Measurements from ENCODE around the gene PITPNB. TPM values are rescaled to one million over a fixed set of nuclear protein-coding genes. Genes with fewer than 3 reads are reported as not detected.

The PITPNB gene
- total RNA-seq, 1 donor from 2014 or later: 66.6 TPM

GRCh38 chr22:27848005-27848404 lies 71.1 kb downstream of the PITPNB start:
- peaks cover 4% of the 10 kb centered on the region for H3K9me3 Mint-ChIP-seq (ENCODE audit: unreplicated experiment)
- H3K4me1 Mint-ChIP-seq (ENCODE audit: low read depth, unreplicated experiment): peaks cover 7% of the 10 kb centered on the region
- DNase-seq: no peak
- no peak overlapping the region for H3K27ac Mint-ChIP-seq (ENCODE audit: unreplicated experiment)
- peaks cover 2% of the 10 kb centered on the region for H3K27me3 Mint-ChIP-seq (ENCODE audit: unreplicated experiment)
- TF ChIP-seq, protein P1, sequence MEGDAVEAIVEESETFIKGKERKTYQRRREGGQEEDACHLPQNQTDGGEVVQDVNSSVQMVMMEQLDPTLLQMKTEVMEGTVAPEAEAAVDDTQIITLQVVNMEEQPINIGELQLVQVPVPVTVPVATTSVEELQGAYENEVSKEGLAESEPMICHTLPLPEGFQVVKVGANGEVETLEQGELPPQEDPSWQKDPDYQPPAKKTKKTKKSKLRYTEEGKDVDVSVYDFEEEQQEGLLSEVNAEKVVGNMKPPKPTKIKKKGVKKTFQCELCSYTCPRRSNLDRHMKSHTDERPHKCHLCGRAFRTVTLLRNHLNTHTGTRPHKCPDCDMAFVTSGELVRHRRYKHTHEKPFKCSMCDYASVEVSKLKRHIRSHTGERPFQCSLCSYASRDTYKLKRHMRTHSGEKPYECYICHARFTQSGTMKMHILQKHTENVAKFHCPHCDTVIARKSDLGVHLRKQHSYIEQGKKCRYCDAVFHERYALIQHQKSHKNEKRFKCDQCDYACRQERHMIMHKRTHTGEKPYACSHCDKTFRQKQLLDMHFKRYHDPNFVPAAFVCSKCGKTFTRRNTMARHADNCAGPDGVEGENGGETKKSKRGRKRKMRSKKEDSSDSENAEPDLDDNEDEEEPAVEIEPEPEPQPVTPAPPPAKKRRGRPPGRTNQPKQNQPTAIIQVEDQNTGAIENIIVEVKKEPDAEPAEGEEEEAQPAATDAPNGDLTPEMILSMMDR (IDR thresholded peaks at IDR 0.05; ENCODE audit: partially characterized antibody, unreplicated experiment): no peak
- H3K4me3 Mint-ChIP-seq (ENCODE audit: unreplicated experiment): no peak overlapping the region
- no peaks in the 10 kb centered on the region for H3K36me3 Mint-ChIP-seq (ENCODE audit: unreplicated experiment)

- TF ChIP-seq, protein P1 (IDR thresholded peaks at IDR 0.05; ENCODE audit: partially characterized antibody, unreplicated experiment): no peak
- DNase-seq: no peak
- no peak overlapping the region for H3K4me3 Mint-ChIP-seq (ENCODE audit: unreplicated experiment)
- peaks cover 7% of the 10 kb centered on the region for H3K4me1 Mint-ChIP-seq (ENCODE audit: low read depth, unreplicated experiment)
- H3K36me3 Mint-ChIP-seq (ENCODE audit: unreplicated experiment): no peaks in the 10 kb centered on the region
- H3K27me3 Mint-ChIP-seq (ENCODE audit: unreplicated experiment): peaks cover 2% of the 10 kb centered on the region
- no peak overlapping the region for H3K27ac Mint-ChIP-seq (ENCODE audit: unreplicated experiment)
- H3K9me3 Mint-ChIP-seq (ENCODE audit: unreplicated experiment): peaks cover 3% of the 10 kb centered on the region
These were observed 72.1 kb downstream of the PITPNB start for GRCh38 chr22:27846910-27847309.

DNA sequence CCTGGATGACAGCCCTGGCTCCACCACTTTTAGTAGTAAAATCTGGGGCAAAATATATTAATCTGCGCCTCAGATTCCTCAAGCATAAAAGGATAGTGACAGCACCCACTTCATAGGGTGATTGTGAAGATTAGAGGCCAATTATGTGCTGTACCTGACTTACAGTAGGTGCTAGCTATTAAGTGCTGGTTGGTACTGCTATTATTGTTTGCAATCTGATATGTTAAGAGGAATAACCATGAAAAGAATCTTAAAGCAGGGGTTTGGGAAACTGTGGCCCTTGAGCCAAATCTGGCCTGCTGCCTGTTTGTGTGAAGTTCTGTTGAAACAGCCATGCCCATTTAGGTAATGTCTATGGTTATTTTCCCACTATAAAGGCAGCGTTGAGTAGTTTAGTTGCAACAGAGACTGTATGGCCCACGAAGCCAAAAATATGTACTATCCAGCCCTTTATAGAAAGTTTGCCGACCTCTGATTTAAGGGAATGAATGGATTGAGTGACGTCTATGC lies 72.8 kb downstream of the PITPNB start:
- Mint-ChIP-seq H3K4me1 (ENCODE audit: low read depth, unreplicated experiment) (peaks cover 6% of the 10 kb centered on the region), H3K4me3 (ENCODE audit: unreplicated experiment) (no peak overlapping the region)
- TF ChIP-seq, protein P1 (IDR thresholded peaks at IDR 0.05; ENCODE audit: partially characterized antibody, unreplicated experiment): no peak

GRCh38 chr22:27845644-27846043 lies 73.4 kb downstream of the PITPNB start:
- H3K9me3 Mint-ChIP-seq (ENCODE audit: unreplicated experiment): no peaks in the 10 kb centered on the region
- no peak overlapping the region for H3K27ac Mint-ChIP-seq (ENCODE audit: unreplicated experiment)
- peaks cover 4% of the 10 kb centered on the region for H3K4me1 Mint-ChIP-seq (ENCODE audit: low read depth, unreplicated experiment)
- peaks cover 2% of the 10 kb centered on the region for H3K27me3 Mint-ChIP-seq (ENCODE audit: unreplicated experiment)
- H3K36me3 Mint-ChIP-seq (ENCODE audit: unreplicated experiment): no peaks in the 10 kb centered on the region
- TF ChIP-seq, protein P1 (IDR thresholded peaks at IDR 0.05; ENCODE audit: partially characterized antibody, unreplicated experiment): no peak
- no peak for DNase-seq
- H3K4me3 Mint-ChIP-seq (ENCODE audit: unreplicated experiment): no peak overlapping the region

More for the DNA sequence above, 72.8 kb downstream of the PITPNB start:
- Mint-ChIP-seq H3K36me3 (ENCODE audit: unreplicated experiment) (no peaks in the 10 kb centered on the region), H3K27me3 (ENCODE audit: unreplicated experiment) (peaks cover 2% of the 10 kb centered on the region), H3K27ac (ENCODE audit: unreplicated experiment) (no peak overlapping the region), H3K9me3 (ENCODE audit: unreplicated experiment) (peaks cover 2% of the 10 kb centered on the region)
- no peak for DNase-seq

GRCh38 chr22:27844656-27845591 lies 74.1 kb downstream of the PITPNB start:
- no peak overlapping the region for H3K4me3 Mint-ChIP-seq (ENCODE audit: unreplicated experiment)
- peaks cover 2% of the 10 kb centered on the region for H3K27me3 Mint-ChIP-seq (ENCODE audit: unreplicated experiment)

More at GRCh38 chr22:27844656-27845591, 74.1 kb downstream of the PITPNB start:
- H3K36me3 Mint-ChIP-seq (ENCODE audit: unreplicated experiment): peaks cover under 1% of the 10 kb centered on the region
- peaks cover 4% of the 10 kb centered on the region for H3K4me1 Mint-ChIP-seq (ENCODE audit: low read depth, unreplicated experiment)
- TF ChIP-seq, protein P1 (IDR thresholded peaks at IDR 0.05; ENCODE audit: partially characterized antibody, unreplicated experiment): no peak
- H3K9me3 Mint-ChIP-seq (ENCODE audit: unreplicated experiment): no peaks in the 10 kb centered on the region
- no peak for DNase-seq
- H3K27ac Mint-ChIP-seq (ENCODE audit: unreplicated experiment): no peak overlapping the region

Measured in glutamatergic neuron (in vitro differentiated cells).